Memory B cell (primary cell): ENCODE measurements around the gene XCR1.
"Not testable (repeated sequence)": the region's sequence is repeated elsewhere in the genome, so short reads cannot be mapped to it uniquely, and the experiment has no call there.

Source experiments
- ATAC-seq: fragments of 150-1000 bp; cut with Tn5 transposase; 2 replicates; pipeline ENCODE4 v1.10.0; 2021; ENCODE audit warnings: low read depth, mild to moderate bottlenecking, moderate library complexity
- DNase-seq, 2 donors: peaks; one replicate each; pipeline ENCODE4 v3.0.0; 2022; ENCODE audit warnings: low spot score in 2 of 2
- H3K27ac Mint-ChIP-seq: one replicate; pipeline ENCODE4 v1.8.0; 2022; ENCODE audit warnings: mild to moderate bottlenecking, moderate library complexity, mixed read lengths
- H3K27me3 Mint-ChIP-seq: one replicate; pipeline ENCODE4 v1.8.0; 2022; ENCODE audit warnings: mixed read lengths
- H3K36me3 Mint-ChIP-seq: one replicate; pipeline ENCODE4 v1.8.0; 2022; ENCODE audit warnings: mild to moderate bottlenecking, mixed read lengths
- H3K4me1 Mint-ChIP-seq: one replicate; pipeline ENCODE4 v1.8.0; 2022; ENCODE audit warnings: mixed read lengths
- H3K4me3 Mint-ChIP-seq: one replicate; pipeline ENCODE4 v1.8.0; 2022; ENCODE audit warnings: mild to moderate bottlenecking, moderate library complexity, mixed read lengths
- H3K9me3 Mint-ChIP-seq: one replicate; pipeline ENCODE4 v1.8.0; 2022; ENCODE audit warnings: mixed read lengths

The XCR1 gene

DNA sequence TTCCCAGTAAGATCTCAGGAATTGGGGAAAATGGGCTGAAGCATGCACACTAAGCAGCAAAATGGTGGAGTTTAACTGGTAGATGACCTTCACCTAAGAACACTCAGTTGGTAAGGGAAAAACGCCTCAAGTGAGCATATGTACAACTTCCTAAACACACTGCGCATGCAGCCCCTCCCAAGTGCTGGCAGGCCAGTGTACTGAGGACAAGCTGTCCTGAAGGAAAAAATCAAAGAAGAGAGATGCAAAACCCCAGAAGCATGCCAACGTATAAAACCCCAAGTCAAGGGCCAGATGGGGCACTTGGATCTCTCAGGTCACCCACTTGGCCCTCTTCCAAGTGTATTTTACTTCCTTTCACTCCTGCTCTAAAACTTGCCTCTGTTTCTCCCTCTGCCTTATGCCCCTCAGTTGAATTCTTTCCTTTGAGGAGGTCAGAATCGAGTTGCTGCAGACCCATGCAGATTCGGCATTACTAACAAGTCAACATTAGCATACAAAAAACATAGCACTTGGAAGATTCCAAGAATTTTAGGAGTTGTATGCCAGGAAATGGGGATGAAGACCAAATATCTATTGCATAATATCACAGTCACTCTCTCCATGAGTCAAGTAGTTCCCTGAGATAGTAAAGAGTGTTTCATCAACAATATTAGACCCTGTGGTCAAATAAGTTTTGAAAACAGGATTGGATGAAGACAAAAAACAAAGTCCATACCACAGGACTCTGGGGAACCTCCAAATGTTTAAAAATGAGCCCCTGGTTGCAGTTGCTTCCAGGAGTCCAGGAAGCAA is 20.8 kb downstream of the XCR1 start:
- H3K9me3 Mint-ChIP-seq: no peaks in the 10 kb centered on the region
- no peaks in the 10 kb centered on the region for H3K4me1 Mint-ChIP-seq
- ATAC-seq (no peak), DNase-seq (no peak)
- H3K4me3 Mint-ChIP-seq: no peak overlapping the region
- H3K27me3 Mint-ChIP-seq: no peaks in the 10 kb centered on the region
- no peak overlapping the region for H3K27ac Mint-ChIP-seq
- H3K36me3 Mint-ChIP-seq: no peaks in the 10 kb centered on the region

GRCh38 chr3:46003706-46004105 is 23.6 kb downstream of the XCR1 start:
- H3K27ac Mint-ChIP-seq, H3K4me1 Mint-ChIP-seq, DNase-seq, H3K9me3 Mint-ChIP-seq, H3K36me3 Mint-ChIP-seq, H3K27me3 Mint-ChIP-seq, H3K4me3 Mint-ChIP-seq, ATAC-seq: not testable (repeated sequence)

- Mint-ChIP-seq H3K27ac (no peak overlapping the region), H3K9me3 (no peaks in the 10 kb centered on the region), H3K4me1 (peaks cover 6% of the 10 kb centered on the region), H3K36me3 (no peaks in the 10 kb centered on the region), H3K27me3 (peaks cover 2% of the 10 kb centered on the region), H3K4me3 (no peak overlapping the region)
- ATAC-seq (no peak), DNase-seq (no peak)
Observed at GRCh38 chr3:46001178-46001577, 26.1 kb downstream of the XCR1 start.

GRCh38 chr3:45997942-45998341 is 29.3 kb downstream of the XCR1 start:
- H3K27ac Mint-ChIP-seq: no peak overlapping the region
- peaks cover 2% of the 10 kb centered on the region for H3K27me3 Mint-ChIP-seq
- DNase-seq (no peak), ATAC-seq (no peak)
- no peaks in the 10 kb centered on the region for H3K9me3 Mint-ChIP-seq
- no peak overlapping the region for H3K4me3 Mint-ChIP-seq
- peaks cover 12% of the 10 kb centered on the region for H3K4me1 Mint-ChIP-seq
- H3K36me3 Mint-ChIP-seq: no peaks in the 10 kb centered on the region

- H3K27me3 Mint-ChIP-seq, H3K9me3 Mint-ChIP-seq, H3K27ac Mint-ChIP-seq, ATAC-seq, DNase-seq, H3K4me3 Mint-ChIP-seq, H3K36me3 Mint-ChIP-seq: not testable (repeated sequence)
- H3K4me1 Mint-ChIP-seq: peaks cover 15% of the 10 kb centered on the region
Observed at GRCh38 chr3:45997499-45997898, 29.8 kb downstream of the XCR1 start.

DNA sequence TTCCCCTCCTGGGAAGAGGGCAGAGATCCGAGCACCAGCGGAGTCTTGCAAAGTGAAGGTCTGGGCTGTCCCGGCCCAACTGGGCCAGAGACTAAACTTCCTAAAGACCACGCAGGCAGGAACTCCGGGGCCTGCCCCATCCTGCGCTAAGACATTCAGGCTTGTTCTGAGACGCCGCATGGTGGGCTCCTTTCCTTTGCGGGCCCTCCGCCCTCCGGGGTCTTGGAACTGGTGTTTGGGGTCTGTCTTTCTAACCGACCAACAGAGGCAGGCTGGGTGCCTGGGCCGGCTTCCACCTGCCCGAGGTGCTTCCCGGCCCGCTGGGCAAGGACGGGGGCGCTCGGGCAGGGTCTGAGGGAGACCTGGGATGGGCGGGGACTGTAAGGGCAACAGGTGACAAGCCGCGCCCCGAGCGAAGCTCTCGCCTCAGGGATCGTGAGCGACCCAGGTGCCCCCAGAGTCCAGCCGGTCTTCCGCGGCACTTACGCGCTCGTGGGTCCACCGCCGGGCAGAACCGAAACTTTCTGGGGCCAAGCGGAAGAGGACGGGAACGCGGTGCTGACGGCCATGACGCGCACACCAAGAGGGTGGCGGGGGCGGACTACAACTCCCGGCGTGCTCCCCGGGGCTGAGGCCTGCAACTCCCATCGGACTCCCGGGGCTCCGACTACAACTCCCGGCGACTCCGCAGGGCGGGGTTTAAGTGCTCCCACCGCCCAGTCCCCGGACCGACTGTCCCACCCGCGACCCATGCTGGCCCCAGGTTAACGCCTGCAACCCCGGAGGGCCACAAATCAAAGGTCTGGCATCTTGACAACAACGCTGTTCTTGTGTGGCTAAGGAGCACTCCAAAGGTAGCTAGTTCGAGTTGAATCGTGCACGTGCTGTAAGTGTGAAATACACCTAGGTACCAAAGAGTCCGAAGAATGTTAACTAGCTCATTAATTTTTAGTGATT is 31.8 kb downstream of the XCR1 start, which contains the start of gene FYCO1:
FYCO1 (minus strand) TSS at position 589 of the 957 bp plus-strand sequence. CDS start 10,914 bp downstream, outside the sequence.
- Mint-ChIP-seq H3K9me3 (no peaks in the 10 kb centered on the region), H3K4me1 (peaks cover 22% of the 10 kb centered on the region), H3K27me3 (peaks cover under 1% of the 10 kb centered on the region), H3K27ac (peak within 1 kb of the TSS; percentile 73), H3K4me3 (peak within 1 kb of the TSS; percentile 88), H3K36me3 (no peaks in the 10 kb centered on the region)
- DNase-seq (peak; percentile 72 to 81), ATAC-seq (peak; percentile 96)

DNA sequence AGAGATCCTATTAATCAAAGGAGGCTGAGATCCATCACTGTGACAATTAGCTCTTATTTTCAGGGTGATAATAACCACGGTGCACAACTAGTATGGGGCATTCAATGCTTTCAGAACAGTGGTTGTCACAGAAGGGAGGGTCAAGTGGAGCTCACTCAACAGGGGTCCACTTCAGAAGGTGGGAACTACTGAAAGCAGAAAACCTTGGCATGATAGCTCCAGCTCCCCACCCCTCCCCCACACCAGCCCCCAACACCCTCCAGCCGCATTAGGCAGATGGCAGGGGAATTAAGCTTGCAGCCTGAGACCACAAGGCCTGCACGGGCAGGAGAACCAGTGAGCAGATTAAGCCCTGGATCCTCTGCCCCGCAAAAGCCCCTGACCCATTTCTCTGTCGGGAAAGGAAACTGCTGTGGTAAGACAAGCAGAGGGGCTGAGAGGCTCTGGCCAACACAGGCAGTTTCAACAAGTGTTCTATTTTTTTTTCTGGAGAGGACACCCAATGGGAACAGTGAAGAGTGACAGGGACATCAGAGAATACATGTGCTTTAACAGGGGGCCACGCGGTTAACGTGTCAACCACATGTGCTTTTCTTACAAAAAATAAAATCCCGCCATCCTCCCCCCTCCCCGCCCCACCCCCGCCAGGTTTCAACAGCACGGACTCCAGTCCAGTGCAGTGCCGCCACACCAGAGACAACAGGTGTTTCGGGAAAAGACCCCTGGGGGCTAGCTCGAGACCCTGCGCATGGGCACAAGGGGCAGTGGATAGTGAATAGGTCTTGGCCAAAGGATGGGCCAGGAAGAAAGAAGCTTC is 32.7 kb downstream of the XCR1 start:
- Mint-ChIP-seq H3K27ac (peak overlapping the region; percentile 47), H3K9me3 (no peaks in the 10 kb centered on the region), H3K4me1 (peaks cover 25% of the 10 kb centered on the region), H3K27me3 (no peaks in the 10 kb centered on the region), H3K36me3 (no peaks in the 10 kb centered on the region), H3K4me3 (peak overlapping the region; percentile 88)
- ATAC-seq (no peak), DNase-seq (no peak)

GRCh38 chr3:45993421-45994027 is 33.8 kb downstream of the XCR1 start:
- Mint-ChIP-seq H3K27me3 (no peaks in the 10 kb centered on the region), H3K27ac (no peak overlapping the region), H3K36me3 (no peaks in the 10 kb centered on the region), H3K4me1 (peaks cover 29% of the 10 kb centered on the region), H3K4me3 (no peak overlapping the region), H3K9me3 (no peaks in the 10 kb centered on the region)
- ATAC-seq (no peak), DNase-seq (no peak)

GRCh38 chr3:45992821-45993221 is 34.5 kb downstream of the XCR1 start:
- Mint-ChIP-seq H3K27ac (no peak overlapping the region), H3K9me3 (no peaks in the 10 kb centered on the region), H3K4me3 (no peak overlapping the region), H3K36me3 (no peaks in the 10 kb centered on the region), H3K4me1 (peaks cover 32% of the 10 kb centered on the region), H3K27me3 (no peaks in the 10 kb centered on the region)
- ATAC-seq (no peak), DNase-seq (no peak)

- H3K9me3 Mint-ChIP-seq: no peaks in the 10 kb centered on the region
- no peak overlapping the region for H3K4me3 Mint-ChIP-seq
- DNase-seq (no peak), ATAC-seq (no peak)
- H3K36me3 Mint-ChIP-seq: no peaks in the 10 kb centered on the region
- H3K27me3 Mint-ChIP-seq: no peaks in the 10 kb centered on the region
- H3K4me1 Mint-ChIP-seq: peaks cover 35% of the 10 kb centered on the region
- no peak overlapping the region for H3K27ac Mint-ChIP-seq
Observed at GRCh38 chr3:45992133-45992729, 35.1 kb downstream of the XCR1 start.

- ATAC-seq: no peak
- H3K4me3 Mint-ChIP-seq: no peak overlapping the region
- H3K9me3 Mint-ChIP-seq: no peaks in the 10 kb centered on the region
- no peak overlapping the region for H3K27ac Mint-ChIP-seq
- no peaks in the 10 kb centered on the region for H3K27me3 Mint-ChIP-seq
- no peak for DNase-seq
- peaks cover 36% of the 10 kb centered on the region for H3K4me1 Mint-ChIP-seq
- H3K36me3 Mint-ChIP-seq: no peaks in the 10 kb centered on the region
Observed at GRCh38 chr3:45991341-45991740, 35.9 kb downstream of the XCR1 start.

DNA sequence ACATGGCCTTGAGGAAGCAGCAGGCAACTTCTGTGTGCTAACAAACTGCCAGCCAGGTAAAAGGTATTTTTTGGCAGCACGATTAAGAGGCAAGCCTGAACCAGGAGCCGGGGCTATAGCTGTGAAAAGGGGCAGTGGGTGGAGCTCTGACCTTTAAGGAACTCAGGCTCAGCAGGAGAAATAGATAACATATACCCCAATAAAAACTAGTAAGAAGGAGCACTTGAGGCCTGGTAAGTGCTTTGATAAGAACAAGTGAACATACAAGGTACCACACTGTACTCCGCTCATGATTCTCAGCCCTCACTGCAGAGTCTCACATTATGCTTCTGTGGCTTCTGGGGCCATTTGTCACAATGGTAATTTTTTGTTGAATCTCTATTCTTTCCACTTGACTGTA is 37.1 kb downstream of the XCR1 start:
- Mint-ChIP-seq H3K9me3 (no peaks in the 10 kb centered on the region), H3K27me3 (no peaks in the 10 kb centered on the region), H3K27ac (no peak overlapping the region), H3K4me1 (peaks cover 35% of the 10 kb centered on the region), H3K4me3 (no peak overlapping the region), H3K36me3 (no peaks in the 10 kb centered on the region)
- ATAC-seq (no peak), DNase-seq (no peak)

DNA sequence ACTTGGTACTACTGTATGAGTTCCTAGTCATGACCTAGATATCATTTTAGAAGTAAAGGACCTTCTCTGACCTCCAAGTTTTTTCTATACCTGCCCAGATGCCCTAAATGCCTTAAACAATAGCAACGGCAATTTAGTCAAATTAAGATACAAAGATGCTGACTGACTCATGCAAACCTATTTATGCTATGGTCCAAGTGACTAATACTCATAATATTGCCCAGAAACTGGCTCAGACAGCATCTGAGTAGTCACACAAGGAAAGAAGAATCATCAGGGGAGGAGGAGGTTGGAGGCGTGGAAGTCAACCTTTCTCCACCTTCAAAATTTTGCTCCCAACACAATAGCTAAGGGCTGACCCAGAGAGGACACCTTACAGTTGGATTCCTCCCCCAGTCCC is 38.5 kb downstream of the XCR1 start:
- Mint-ChIP-seq H3K4me1 (peaks cover 33% of the 10 kb centered on the region), H3K4me3 (no peak overlapping the region), H3K27ac (no peak overlapping the region), H3K9me3 (no peaks in the 10 kb centered on the region), H3K27me3 (no peaks in the 10 kb centered on the region), H3K36me3 (no peaks in the 10 kb centered on the region)
- ATAC-seq: no peak
- no peak for DNase-seq
